Left ventricle myocardium inferior (tissue), 1 donor: ENCODE results near the gene NT5M. TPM values are rescaled to one million over a fixed set of nuclear protein-coding genes. Genes with fewer than 3 reads are reported as not detected.

ENCODE experiments used
- DNase-seq: peaks from one replicate; pipeline ENCODE4 v3.0.0-alpha.2; 2020
- H3K27ac ChIP-seq: fragments of 200-600 bp; replicated peaks from 2 replicates; pipeline ENCODE4 v1.8.0; 2021
- H3K27me3 ChIP-seq: fragments of 200-600 bp; 2 replicates; pipeline ENCODE4 v1.8.0; 2021; ENCODE audit warnings: low read depth
- H3K36me3 ChIP-seq: fragments of 200-600 bp; 2 replicates; pipeline ENCODE4 v1.8.0; 2021
- H3K4me1 ChIP-seq: fragments of 200-600 bp; 2 replicates; pipeline ENCODE4 v1.8.0; 2021
- H3K4me3 ChIP-seq: fragments of 200-600 bp; 2 replicates; pipeline ENCODE4 v1.8.0; 2021; ENCODE audit warnings: mild to moderate bottlenecking, moderate library complexity
- H3K9me3 ChIP-seq: fragments of 200-600 bp; replicated peaks from 2 replicates; pipeline ENCODE4 v1.8.0; 2021
- intact Hi-C: fragments of 100-400 bp; cut with micrococcal nuclease; formaldehyde crosslinking; loops from one replicate; pipeline ENCODE4 v1.11.0; 2022
- total RNA-seq: library from RNA; stranded (reverse); fragmentation: NEBNext Ultra II Directional; extraction: Animal tissue kit (Norgen Biotek cat#: 25700); gene quantifications from one replicate; pipeline ENCODE4 v1.2.1, GENCODE V29; 2021
- TF ChIP-seq, protein P1 (sequence below): fragments of 200-600 bp; IDR thresholded peaks from 2 replicates; pipeline ENCODE4 v1.8.0; 2021; ENCODE audit warnings: antibody characterized with exemption, mild to moderate bottlenecking, borderline replicate concordance
- donor health status: DM: no; HTN: yes; CAD: no; lungs with severe emphysema.

The NT5M gene
- total RNA-seq, 1 donor from 2014 or later = 11.2 TPM

DNA sequence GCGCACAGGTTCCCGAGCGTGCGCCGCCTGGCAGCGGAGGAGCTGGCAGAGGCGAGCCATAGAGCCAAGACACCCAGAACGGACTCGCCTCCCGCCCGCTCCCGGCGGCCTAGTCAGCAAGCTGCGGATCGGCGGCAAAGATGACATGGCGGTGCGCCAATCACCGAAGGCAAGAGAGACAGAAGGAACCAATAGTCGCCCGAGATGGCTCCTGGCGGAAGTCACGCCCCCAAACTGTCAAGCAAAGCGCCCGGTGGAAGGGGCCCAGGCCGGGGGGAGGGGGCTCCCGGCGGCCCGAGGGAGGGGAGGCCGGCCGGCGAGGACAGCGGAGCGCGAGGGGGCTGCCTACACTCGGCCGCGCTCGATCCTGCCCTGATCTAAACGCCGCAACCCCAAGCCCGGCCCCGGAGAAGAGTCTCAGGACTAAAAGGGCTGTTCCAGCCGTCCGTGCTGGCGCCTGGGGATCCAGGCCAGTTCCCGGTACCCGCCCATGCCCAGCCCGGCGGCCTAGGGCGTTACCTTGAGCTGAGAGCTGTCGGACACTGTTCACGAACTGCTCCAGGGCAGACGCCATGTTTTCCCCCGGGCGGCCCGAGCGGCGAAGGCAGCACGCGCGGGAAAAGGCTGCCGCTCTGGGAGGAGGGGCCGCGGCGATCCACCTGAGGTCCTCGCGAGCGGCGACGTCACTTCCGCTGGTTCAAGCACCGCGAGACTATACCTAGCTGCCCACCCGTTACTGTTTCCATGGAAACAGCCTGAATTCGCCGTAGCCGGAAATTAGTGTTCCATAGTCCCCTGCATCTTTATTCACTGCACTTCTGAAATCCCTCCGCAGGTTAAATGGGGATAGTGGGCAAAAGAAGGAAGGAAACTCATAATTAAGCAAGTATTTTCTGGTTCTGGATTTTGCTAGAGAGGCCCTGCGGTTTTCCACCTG, 22.3 kb upstream of the NT5M start, which contains the start of gene COPS3:
COPS3 (minus strand) TSS at position 634 of the 937 bp plus-strand sequence; CDS start at position 574, 60 bp downstream.
- H3K36me3 ChIP-seq = peaks cover under 1% of the 10 kb centered on the region
- no peaks in the 10 kb centered on the region for H3K27me3 ChIP-seq
- intact Hi-C loops = no loop called here
- peaks cover 57% of the 10 kb centered on the region for H3K4me1 ChIP-seq
- no peaks in the 10 kb centered on the region for H3K9me3 ChIP-seq
- TF ChIP-seq, protein P1, sequence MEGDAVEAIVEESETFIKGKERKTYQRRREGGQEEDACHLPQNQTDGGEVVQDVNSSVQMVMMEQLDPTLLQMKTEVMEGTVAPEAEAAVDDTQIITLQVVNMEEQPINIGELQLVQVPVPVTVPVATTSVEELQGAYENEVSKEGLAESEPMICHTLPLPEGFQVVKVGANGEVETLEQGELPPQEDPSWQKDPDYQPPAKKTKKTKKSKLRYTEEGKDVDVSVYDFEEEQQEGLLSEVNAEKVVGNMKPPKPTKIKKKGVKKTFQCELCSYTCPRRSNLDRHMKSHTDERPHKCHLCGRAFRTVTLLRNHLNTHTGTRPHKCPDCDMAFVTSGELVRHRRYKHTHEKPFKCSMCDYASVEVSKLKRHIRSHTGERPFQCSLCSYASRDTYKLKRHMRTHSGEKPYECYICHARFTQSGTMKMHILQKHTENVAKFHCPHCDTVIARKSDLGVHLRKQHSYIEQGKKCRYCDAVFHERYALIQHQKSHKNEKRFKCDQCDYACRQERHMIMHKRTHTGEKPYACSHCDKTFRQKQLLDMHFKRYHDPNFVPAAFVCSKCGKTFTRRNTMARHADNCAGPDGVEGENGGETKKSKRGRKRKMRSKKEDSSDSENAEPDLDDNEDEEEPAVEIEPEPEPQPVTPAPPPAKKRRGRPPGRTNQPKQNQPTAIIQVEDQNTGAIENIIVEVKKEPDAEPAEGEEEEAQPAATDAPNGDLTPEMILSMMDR = no peak
- H3K27ac ChIP-seq = peak within 1 kb of the TSS; percentile 99
- peak within 1 kb of the TSS; percentile 98 for H3K4me3 ChIP-seq
- DNase-seq = peak; percentile 99

DNA sequence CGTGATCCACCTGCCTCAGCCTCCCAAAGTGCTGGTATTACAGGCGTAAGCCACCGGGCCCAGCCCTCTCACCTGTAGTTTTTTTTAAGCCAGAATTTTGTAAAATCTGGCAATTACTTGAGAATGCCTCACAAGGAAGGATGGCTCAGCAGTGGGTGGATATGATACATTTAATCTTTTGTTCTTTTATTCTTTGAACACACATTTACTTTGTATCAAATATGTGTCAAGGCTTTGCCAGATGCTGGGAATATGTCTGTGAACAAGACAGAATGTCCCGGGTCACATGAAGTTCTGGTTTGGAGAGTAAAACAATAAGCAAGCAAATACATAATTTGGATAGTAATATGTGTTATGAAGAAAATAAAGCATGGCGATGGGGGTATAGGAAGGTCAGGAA, 17.2 kb upstream of the NT5M start:
- TF ChIP-seq, protein P1 = no peak
- intact Hi-C loops = no loop called here

DNA sequence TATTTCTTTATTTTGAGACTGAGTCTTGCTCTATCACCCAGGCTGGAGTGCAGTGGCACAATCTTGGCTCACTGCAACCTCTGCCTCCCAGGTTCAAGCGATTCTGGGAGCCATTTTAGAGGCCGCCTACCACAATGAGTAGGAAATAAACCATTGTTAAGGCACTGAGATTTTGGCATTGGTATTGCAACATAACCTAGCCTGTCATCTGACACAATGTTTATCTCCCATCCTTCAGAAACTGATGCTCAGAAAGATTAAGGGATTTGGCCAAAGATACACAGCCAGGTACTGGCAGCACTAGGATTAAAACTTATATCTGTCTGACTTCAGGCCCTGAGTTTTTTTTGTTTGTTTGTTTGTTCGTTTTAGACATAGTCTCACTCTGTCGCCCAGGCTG, 14.1 kb upstream of the NT5M start:
- DNase-seq = no peak
- intact Hi-C loops = no loop called here
- no peaks in the 10 kb centered on the region for H3K27me3 ChIP-seq
- TF ChIP-seq, protein P1 = no peak
- H3K9me3 ChIP-seq = no peaks in the 10 kb centered on the region
- no peaks in the 10 kb centered on the region for H3K36me3 ChIP-seq
- H3K4me3 ChIP-seq = no peak overlapping the region
- no peaks in the 10 kb centered on the region for H3K4me1 ChIP-seq
- no peak overlapping the region for H3K27ac ChIP-seq

More for the DNA sequence above, 17.2 kb upstream of the NT5M start:
- H3K36me3 ChIP-seq = no peaks in the 10 kb centered on the region
- no peaks in the 10 kb centered on the region for H3K9me3 ChIP-seq
- no peaks in the 10 kb centered on the region for H3K27me3 ChIP-seq
- H3K27ac ChIP-seq = no peak overlapping the region
- DNase-seq = no peak
- H3K4me3 ChIP-seq = no peak overlapping the region
- H3K4me1 ChIP-seq = peaks cover 8% of the 10 kb centered on the region

DNA sequence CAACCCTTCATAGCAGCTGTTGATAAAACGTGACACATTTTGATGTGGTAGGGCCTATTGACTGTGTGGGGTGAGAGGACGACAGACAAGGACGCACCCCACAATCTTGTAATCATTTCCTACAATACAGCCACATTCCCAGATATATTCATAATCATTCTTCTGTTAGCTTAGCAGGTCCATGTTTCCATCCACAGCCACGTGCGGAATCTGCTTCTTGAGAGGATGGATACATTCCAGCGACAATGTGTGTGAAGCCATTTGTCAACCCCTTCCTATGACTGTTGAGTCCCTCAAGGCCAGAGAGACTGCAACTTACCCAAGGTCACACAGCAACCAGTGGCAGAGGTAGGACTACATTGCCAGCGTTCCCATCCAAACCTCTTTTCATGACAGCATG, 13.5 kb upstream of the NT5M start:
- intact Hi-C loops = no loop called here
- Histone ChIP-seq H3K27me3 (no peaks in the 10 kb centered on the region), H3K4me3 (no peak overlapping the region), H3K36me3 (no peaks in the 10 kb centered on the region), H3K9me3 (no peaks in the 10 kb centered on the region), H3K4me1 (no peaks in the 10 kb centered on the region), H3K27ac (no peak overlapping the region)
- TF ChIP-seq, protein P1 = no peak
- DNase-seq = no peak

DNA sequence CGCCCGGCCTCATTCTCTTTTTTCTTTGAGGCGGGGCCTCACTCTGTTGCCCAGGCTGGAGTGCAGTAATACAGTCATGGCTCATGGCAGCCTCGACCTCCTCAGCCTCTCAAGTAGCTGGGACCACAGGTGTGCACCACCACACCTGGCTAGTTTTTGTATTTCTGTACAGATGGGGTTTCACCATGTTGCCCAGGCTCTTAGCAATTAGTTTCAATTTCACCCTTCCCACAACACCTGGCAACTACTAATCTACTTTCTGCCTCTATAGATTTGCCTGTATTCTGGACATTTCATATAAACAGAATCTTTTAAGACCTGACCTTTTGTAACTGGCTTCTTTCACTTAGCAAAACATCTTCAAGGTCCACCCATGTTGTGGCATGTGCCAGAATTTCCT, 8.0 kb upstream of the NT5M start:
- Histone ChIP-seq H3K4me1 (no peaks in the 10 kb centered on the region), H3K27ac (no peak overlapping the region), H3K9me3 (no peaks in the 10 kb centered on the region), H3K36me3 (no peaks in the 10 kb centered on the region), H3K27me3 (no peaks in the 10 kb centered on the region), H3K4me3 (no peak overlapping the region)
- DNase-seq = no peak
- TF ChIP-seq, protein P1 = no peak
- intact Hi-C loops = no loop called here
